HEK293 (cell line): ENCODE data around the gene TMCO2.

Source experiments
- CTCF ChIP-seq: fragments of 450-650 bp; formaldehyde crosslinking; IDR thresholded peaks from 2 replicates; pipeline ENCODE4 v1.5.1; 2016; ENCODE audit warnings: missing biosample characterization, missing genetic modification characterization
- YY1 ChIP-seq: fragments of 450-650 bp; formaldehyde crosslinking; IDR thresholded peaks from 2 replicates; pipeline ENCODE4 v1.5.1; 2018; ENCODE audit warnings: missing biosample characterization, missing genetic modification characterization
- ZFHX2 ChIP-seq: fragments of 450-650 bp; formaldehyde crosslinking; conservative IDR thresholded peaks from 2 replicates; pipeline ENCODE4 v1.5.1; 2016; ENCODE audit warnings: missing biosample characterization, missing genetic modification characterization

- no peak for TF ChIP-seq YY1
- TF ChIP-seq CTCF (tag by site-specific recombination) = no peak
- TF ChIP-seq ZFHX2 (tag by site-specific recombination) = no peak
Observed at GRCh38 chr1:40240390-40240789, 7.3 kb upstream of the TMCO2 start.
